Panc1 (cell line): ENCODE measurements around the gene IKZF3. TPM values are rescaled to one million over a fixed set of nuclear protein-coding genes. Genes with fewer than 3 reads are reported as not detected.

ENCODE experiments used
- ATAC-seq: fragments of 200-7000 bp; cut with Tn5 transposase; 2 replicates; pipeline ENCODE4 v1.9.1; 2020; ENCODE audit warnings: mild to moderate bottlenecking, moderate library complexity
- BruUV-seq: library from RNA; stranded (reverse); fragments of 400-500 nt; replicated peaks from 2 replicates; lab custom pipeline; 2021; lab: Mats Ljungman, UMichigan
- CTCF ChIA-PET: fragments of 300-600 bp; sonication (Branson Sonifier 250); formaldehyde crosslinking; loops from one replicate; lab custom pipeline; 2022; ENCODE audit warnings: antibody characterized with exemption; lab: Charles Lee
- POLR2A ChIA-PET: fragments of 300-600 bp; sonication (Branson Sonifier 250); formaldehyde crosslinking; loops from one replicate; lab custom pipeline; 2022; ENCODE audit warnings: antibody characterized with exemption; lab: Charles Lee
- DNase-seq: peaks from one replicate; pipeline ENCODE4 v3.0.0-alpha.2; 2010; ENCODE audit warnings: low read depth, low spot score
- H3K27ac ChIP-seq: 2 replicates; pipeline ENCODE4 v1.5.1; 2011; ENCODE audit warnings: mild to moderate bottlenecking, low read length, inconsistent platforms
- H3K27me3 ChIP-seq: fragments of 200-500 bp; sonication (Bioruptor generic); 2 replicates; pipeline ENCODE4 v1.6.0; 2014; ENCODE audit warnings: low read length, inconsistent platforms; ENCODE audit not compliant: control insufficient read depth, insufficient read depth
- H3K36me3 ChIP-seq: fragments of 200-500 bp; sonication (Bioruptor generic); 2 replicates; pipeline ENCODE4 v1.5.1; 2014; ENCODE audit warnings: inconsistent platforms, mild to moderate bottlenecking, low read length, moderate library complexity; ENCODE audit not compliant: control insufficient read depth, insufficient read depth
- H3K4me1 ChIP-seq: 2 replicates; pipeline ENCODE4 v1.5.1; 2011; ENCODE audit warnings: inconsistent platforms, mild to moderate bottlenecking, low read length, moderate library complexity; ENCODE audit not compliant: control insufficient read depth, insufficient read depth
- H3K4me3 ChIP-seq, 2 experiments: 2 replicates each; pipeline ENCODE4 v1.5.1; 2011 to 2012; ENCODE audit warnings: low read depth in 2 of 2, low read length in 2 of 2, mild to moderate bottlenecking in 2 of 2, inconsistent platforms in 1 of 2, moderate library complexity in 1 of 2
- H3K9me3 ChIP-seq: fragments of 200-500 bp; sonication (Bioruptor generic); 2 replicates; pipeline ENCODE4 v1.5.1; 2014; ENCODE audit warnings: low read depth, mild to moderate bottlenecking, inconsistent platforms, low read length, moderate library complexity; ENCODE audit not compliant: control insufficient read depth, insufficient read depth
- CTCF ChIP-seq: fragments of 450-650 bp; IDR thresholded peaks from 2 replicates; pipeline ENCODE4 v1.5.1; 2017; ENCODE audit warnings: mild to moderate bottlenecking
- POLR2AphosphoS5 ChIP-seq: IDR thresholded peaks from 2 replicates; pipeline ENCODE4 v1.6.1; 2012; ENCODE audit warnings: mild to moderate bottlenecking, low read depth, low read length, moderate library complexity
- REST ChIP-seq, 2 experiments: IDR thresholded peaks; 2 replicates each; pipeline ENCODE4 v1.6.1; 2011 to 2012; ENCODE audit warnings: low read depth in 2 of 2, control low read depth in 1 of 2, low read length in 1 of 2, mild to moderate bottlenecking in 1 of 2, moderate library complexity in 1 of 2; ENCODE audit not compliant: insufficient read depth in 1 of 2
- SIN3A ChIP-seq: IDR thresholded peaks from 2 replicates; pipeline ENCODE4 v1.6.1; 2012; ENCODE audit warnings: low read depth, mild to moderate bottlenecking, low read length, moderate library complexity, borderline replicate concordance; ENCODE audit not compliant: insufficient read depth
- TCF7L2 ChIP-seq: IDR thresholded peaks from 2 replicates; pipeline ENCODE4 v1.6.1; 2011; ENCODE audit warnings: mild to moderate bottlenecking, low read depth, low read length, inconsistent platforms
- in situ Hi-C: cut with HindIII; loops from 2 replicates; pipeline ENCODE4 v1.10.0; 2016; ENCODE audit warnings: low sequenced_read_pairs, low pct_unique_long_range_greater_than_20kb
- intact Hi-C: fragments of 100-400 bp; cut with micrococcal nuclease; formaldehyde crosslinking; loops from one replicate; pipeline ENCODE4 v1.10.0; 2022; ENCODE audit not compliant: unreplicated experiment
- total RNA-seq: library from RNA; stranded (reverse); gene quantifications from one replicate; pipeline ENCODE4 v1.2.1, GENCODE V29; 2021; ENCODE audit not compliant: unreplicated experiment

Gene IKZF3
- total RNA-seq, 1 experiment from 2014 or later: 0.59 TPM

GRCh38 chr17:39823407-39824054, 40.6 kb downstream of the IKZF3 start:
- ATAC-seq: no peak
- ChIA-PET POLR2A (no interaction called here), CTCF (interaction anchor here (0.6 kb wide), 1 partner anchor 585 kb away, joined by 3 read pairs; no protein-coding TSS in a partner anchor)
- Histone ChIP-seq H3K27me3 (peaks cover 3% of the 10 kb centered on the region; the same call in 1 of the 2 replicates), H3K36me3 (no peaks in the 10 kb centered on the region), H3K9me3 (no peaks in the 10 kb centered on the region), H3K4me1 (no peaks in the 10 kb centered on the region), H3K27ac (no peak overlapping the region), H3K4me3 (no peak overlapping the region)
- BruUV-seq: no TSS peak
- no peak for DNase-seq
- TF ChIP-seq POLR2AphosphoS5 (no peak), REST (IDR thresholded peaks at IDR 0.05; ENCODE audit: insufficient read depth in 1 of 2, low read depth in 2 of 2, low read length in 1 of 2) (no peak), SIN3A (no peak), TCF7L2 (no peak), CTCF (no peak)
- in situ Hi-C loops: no loop called here
- intact Hi-C loops: no loop called here

GRCh38 chr17:39822051-39822451, 42.1 kb downstream of the IKZF3 start:
- POLR2A ChIA-PET: no interaction called here
- ATAC-seq (no peak), DNase-seq (no peak)
- BruUV-seq: no TSS peak
- Histone ChIP-seq H3K9me3 (no peaks in the 10 kb centered on the region), H3K36me3 (no peaks in the 10 kb centered on the region), H3K4me1 (no peaks in the 10 kb centered on the region), H3K27me3 (peaks cover 3% of the 10 kb centered on the region; the same call in 1 of the 2 replicates), H3K4me3 (no peak overlapping the region), H3K27ac (no peak overlapping the region)
- TF ChIP-seq CTCF: no peak
- TF ChIP-seq REST (IDR thresholded peaks at IDR 0.05; ENCODE audit: insufficient read depth in 1 of 2, low read depth in 2 of 2, low read length in 1 of 2): no peak
- no peak for TF ChIP-seq TCF7L2
- TF ChIP-seq SIN3A: no peak
- TF ChIP-seq POLR2AphosphoS5: no peak
- in situ Hi-C loops (no loop called here), intact Hi-C loops (no loop called here)
- CTCF ChIA-PET: no interaction called here
